Activated CD4-positive, alpha-beta memory T cell treated with anti-CD3 and anti-CD28 coated beads for 36 hours (primary cell): ENCODE results near the gene OTOA. TPM values are rescaled to one million over a fixed set of nuclear protein-coding genes. Genes with fewer than 3 reads are reported as not detected.
"Not testable (repeated sequence)": the region's sequence is repeated elsewhere in the genome, so short reads cannot be mapped to it uniquely, and the experiment has no call there.

Experiments used
- CTCF ChIA-PET: fragments of 350-600 bp; sonication (Branson Sonifier 250); formaldehyde crosslinking; loops from one replicate; lab custom pipeline; 2021; ENCODE audit warnings: antibody characterized with exemption, inconsistent platforms; lab: Charles Lee
- POLR2A ChIA-PET: fragments of 350-600 bp; sonication (Branson Sonifier 250); formaldehyde crosslinking; loops from one replicate; lab custom pipeline; 2021; ENCODE audit warnings: antibody characterized with exemption; lab: Charles Lee
- DNase-seq: peaks from one replicate; pipeline ENCODE4 v3.0.0-alpha.2; 2020
- H3K27ac Mint-ChIP-seq: one replicate; pipeline ENCODE4 v1.8.0; 2021; ENCODE audit warnings: mixed read lengths
- H3K27me3 Mint-ChIP-seq: one replicate; pipeline ENCODE4 v1.8.0; 2021; ENCODE audit warnings: mixed read lengths
- H3K36me3 Mint-ChIP-seq: one replicate; pipeline ENCODE4 v1.8.0; 2021; ENCODE audit warnings: mixed read lengths
- H3K4me1 Mint-ChIP-seq: one replicate; pipeline ENCODE4 v1.8.0; 2021; ENCODE audit warnings: low read depth, mixed read lengths
- H3K4me3 Mint-ChIP-seq: one replicate; pipeline ENCODE4 v1.8.0; 2021; ENCODE audit warnings: mild to moderate bottlenecking, mixed read lengths
- H3K9me3 Mint-ChIP-seq: one replicate; pipeline ENCODE4 v1.8.0; 2021; ENCODE audit warnings: mixed read lengths
- intact Hi-C: fragments of 100-400 bp; cut with micrococcal nuclease; formaldehyde crosslinking; loops from one replicate; pipeline ENCODE4 v1.15.1; 2023
- total RNA-seq, 2 experiments: library from RNA; stranded (reverse); gene quantifications; one replicate each; pipeline ENCODE4 v1.2.3, GENCODE V29; 2021

Gene OTOA
- total RNA-seq, 2 experiments from 2014 or later, result not detected

DNA sequence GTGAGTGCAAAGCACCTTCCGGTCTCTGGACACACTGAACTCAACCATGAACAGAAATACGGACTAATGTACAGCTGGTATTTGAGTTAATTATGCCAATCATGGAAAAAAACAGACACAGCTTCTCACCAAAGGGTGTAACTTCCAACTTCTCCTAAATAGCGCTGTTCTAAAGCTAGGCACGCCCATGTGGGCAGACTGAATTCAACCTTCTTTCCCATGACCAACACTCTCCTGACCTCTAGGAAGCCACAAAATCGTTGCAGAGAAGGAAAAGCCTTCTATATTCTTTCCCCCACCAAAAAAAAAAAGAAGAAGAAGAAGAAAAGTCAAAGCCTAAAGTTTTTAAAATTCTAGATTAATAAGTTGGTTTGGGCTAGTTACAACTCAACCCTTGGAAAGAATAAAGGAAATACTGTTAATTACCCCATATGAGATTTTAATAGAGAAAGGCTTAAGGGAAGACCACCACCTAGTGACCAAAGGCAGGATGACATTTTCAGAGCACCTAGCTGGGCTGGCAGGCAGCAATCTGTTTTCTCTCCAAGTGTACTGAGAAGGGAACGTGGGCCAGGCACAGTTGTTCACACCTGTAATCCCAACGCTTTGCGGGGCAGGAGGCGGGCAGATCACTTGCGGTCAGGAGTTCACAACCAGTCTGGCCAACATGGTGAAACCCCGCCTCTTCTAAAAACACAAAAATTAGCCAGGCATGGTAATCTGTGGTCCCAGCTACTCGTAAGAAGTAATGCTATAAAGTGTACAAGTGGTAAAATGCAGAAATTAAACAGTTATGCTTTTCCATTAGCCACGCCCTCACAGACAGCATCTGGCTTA lies 138.0 kb downstream of the OTOA start:
- POLR2A ChIA-PET, H3K4me1 Mint-ChIP-seq, H3K27ac Mint-ChIP-seq, intact Hi-C loops, H3K27me3 Mint-ChIP-seq, H3K4me3 Mint-ChIP-seq, H3K36me3 Mint-ChIP-seq, H3K9me3 Mint-ChIP-seq: not testable (repeated sequence)
- DNase-seq, result peak; percentile 29
- CTCF ChIA-PET, result interaction anchor here (0.6 to 0.8 kb wide), 2 partner anchors 77 to 145 kb away, joined by 3 to 5 read pairs; no protein-coding TSS in a partner anchor

DNA sequence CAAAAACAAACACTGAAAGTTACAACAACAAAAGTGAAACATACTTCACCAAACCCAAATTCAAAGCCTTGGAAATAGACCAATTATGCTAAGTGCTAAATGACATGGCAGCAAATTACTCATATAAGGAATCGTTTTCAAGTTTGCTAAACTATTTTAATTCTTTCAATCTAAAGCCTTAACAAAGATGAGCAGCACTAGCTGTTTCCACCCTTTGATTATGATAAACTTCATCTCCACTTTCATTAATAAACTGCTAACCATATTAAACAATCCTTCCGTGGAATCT lies 138.6 kb downstream of the OTOA start:
- H3K27ac Mint-ChIP-seq, H3K27me3 Mint-ChIP-seq, H3K36me3 Mint-ChIP-seq, DNase-seq, POLR2A ChIA-PET, H3K9me3 Mint-ChIP-seq, H3K4me3 Mint-ChIP-seq, intact Hi-C loops, H3K4me1 Mint-ChIP-seq: not testable (repeated sequence)
- CTCF ChIA-PET, result interaction anchor here (0.6 to 0.8 kb wide), 2 partner anchors 78 to 145 kb away, joined by 3 to 5 read pairs; no protein-coding TSS in a partner anchor

Other genes with a start within 250 kb of the OTOA start
- gene METTL9, start 64.4 kb upstream of the OTOA start, total RNA-seq, result 100 to 1,000 TPM; 100 to 104 TPM
- gene IGSF6, start 11.4 kb upstream of the OTOA start, total RNA-seq, result under 1 TPM; 0.12 to 0.14 TPM
- gene NPIPB4, start 193.8 kb downstream of the OTOA start, total RNA-seq, result 10 to 100 TPM; 85.2 to 92.7 TPM